Mucosa of stomach (tissue), 1 donor: ENCODE measurements around the gene TXNDC16.

Source experiments
- H3K27me3 ChIP-seq: one replicate; pipeline ENCODE4 v1.7.0; 2013; ENCODE audit warnings: mild to moderate bottlenecking, low read length; ENCODE audit not compliant: control insufficient read depth, insufficient read depth
- H3K36me3 ChIP-seq: one replicate; pipeline ENCODE4 v1.7.0; 2013; ENCODE audit warnings: low read length; ENCODE audit not compliant: control insufficient read depth, insufficient read depth
- H3K4me1 ChIP-seq: one replicate; pipeline ENCODE4 v1.7.0; 2013; ENCODE audit warnings: mild to moderate bottlenecking, low read length; ENCODE audit not compliant: control insufficient read depth, insufficient read depth
- H3K4me3 ChIP-seq: one replicate; pipeline ENCODE4 v1.7.0; 2013; ENCODE audit warnings: low read length
- H3K9ac ChIP-seq: one replicate; pipeline ENCODE4 v1.7.0; 2013; ENCODE audit warnings: mild to moderate bottlenecking, low read length, moderate library complexity
- H3K9me3 ChIP-seq: one replicate; pipeline ENCODE4 v1.7.0; 2013; ENCODE audit warnings: mild to moderate bottlenecking, low read length, moderate library complexity; ENCODE audit not compliant: control insufficient read depth
- donor health status: Pancreatic carcinoma.

TXNDC16 gene

DNA sequence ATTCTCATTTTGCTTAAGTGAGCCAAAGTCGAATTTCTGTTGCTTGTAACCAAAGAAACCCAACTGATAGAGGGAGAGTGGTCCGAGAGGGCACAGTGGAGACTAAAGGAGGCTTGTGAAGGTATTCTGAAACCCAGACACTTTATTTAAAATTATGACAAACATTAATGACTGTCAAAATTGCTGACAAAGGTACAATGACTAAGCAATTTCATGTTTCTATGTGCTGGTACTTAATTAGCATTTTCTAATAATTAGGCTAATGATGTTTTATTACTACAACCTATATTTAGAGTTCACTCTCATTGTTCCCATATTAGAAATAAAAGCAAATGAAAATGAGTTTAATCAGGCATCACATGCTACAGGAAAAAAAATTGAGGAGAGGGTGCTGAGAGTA, 121.8 kb downstream of the TXNDC16 start:
- no peaks in the 10 kb centered on the region for H3K36me3 ChIP-seq
- H3K4me3 ChIP-seq = no peak overlapping the region
- no peaks in the 10 kb centered on the region for H3K27me3 ChIP-seq
- H3K9ac ChIP-seq = no peak overlapping the region
- H3K4me1 ChIP-seq = no peaks in the 10 kb centered on the region
- no peaks in the 10 kb centered on the region for H3K9me3 ChIP-seq

DNA sequence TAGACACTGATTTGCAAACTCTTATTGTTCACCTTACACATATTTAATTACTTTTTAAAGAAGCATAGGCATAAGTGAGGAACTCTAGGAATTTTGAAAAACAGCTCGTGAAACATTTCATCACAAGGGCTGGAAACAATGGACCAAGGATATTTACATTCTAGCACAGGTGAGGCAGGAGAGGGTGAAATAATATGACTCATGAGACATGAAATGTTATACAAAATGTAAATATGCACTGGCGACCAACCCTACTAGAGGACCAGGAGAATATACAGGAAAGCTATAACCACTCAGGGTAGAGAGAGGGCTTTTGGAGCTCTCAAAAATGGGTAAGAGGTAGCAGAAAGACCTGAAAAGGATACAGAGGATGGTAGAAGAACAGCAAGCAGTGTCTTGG, 122.9 kb downstream of the TXNDC16 start:
- H3K4me3 ChIP-seq = no peak overlapping the region
- H3K9me3 ChIP-seq = no peaks in the 10 kb centered on the region
- H3K9ac ChIP-seq = no peak overlapping the region
- no peaks in the 10 kb centered on the region for H3K4me1 ChIP-seq
- no peaks in the 10 kb centered on the region for H3K27me3 ChIP-seq
- no peaks in the 10 kb centered on the region for H3K36me3 ChIP-seq

DNA sequence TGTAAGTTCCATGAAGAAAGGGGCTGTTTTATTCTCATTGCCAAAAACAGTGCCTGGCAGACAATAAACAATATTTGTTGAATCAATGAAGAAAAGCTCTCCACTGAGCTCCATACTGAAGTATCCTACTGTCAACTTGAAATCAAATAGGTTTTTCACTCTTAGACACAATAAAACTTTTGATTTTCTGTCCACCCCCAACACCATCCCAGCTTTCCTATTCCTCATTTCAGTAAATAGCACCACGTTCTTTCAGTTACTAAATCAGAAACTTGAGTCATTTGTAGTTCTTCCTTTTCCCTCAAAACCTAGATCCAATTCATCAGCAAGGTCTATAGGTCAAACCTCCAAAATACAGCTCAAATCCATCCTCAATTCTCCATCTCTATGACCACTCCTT, 124.8 kb downstream of the TXNDC16 start:
- Histone ChIP-seq H3K27me3 (no peaks in the 10 kb centered on the region), H3K4me1 (no peaks in the 10 kb centered on the region), H3K36me3 (no peaks in the 10 kb centered on the region)

DNA sequence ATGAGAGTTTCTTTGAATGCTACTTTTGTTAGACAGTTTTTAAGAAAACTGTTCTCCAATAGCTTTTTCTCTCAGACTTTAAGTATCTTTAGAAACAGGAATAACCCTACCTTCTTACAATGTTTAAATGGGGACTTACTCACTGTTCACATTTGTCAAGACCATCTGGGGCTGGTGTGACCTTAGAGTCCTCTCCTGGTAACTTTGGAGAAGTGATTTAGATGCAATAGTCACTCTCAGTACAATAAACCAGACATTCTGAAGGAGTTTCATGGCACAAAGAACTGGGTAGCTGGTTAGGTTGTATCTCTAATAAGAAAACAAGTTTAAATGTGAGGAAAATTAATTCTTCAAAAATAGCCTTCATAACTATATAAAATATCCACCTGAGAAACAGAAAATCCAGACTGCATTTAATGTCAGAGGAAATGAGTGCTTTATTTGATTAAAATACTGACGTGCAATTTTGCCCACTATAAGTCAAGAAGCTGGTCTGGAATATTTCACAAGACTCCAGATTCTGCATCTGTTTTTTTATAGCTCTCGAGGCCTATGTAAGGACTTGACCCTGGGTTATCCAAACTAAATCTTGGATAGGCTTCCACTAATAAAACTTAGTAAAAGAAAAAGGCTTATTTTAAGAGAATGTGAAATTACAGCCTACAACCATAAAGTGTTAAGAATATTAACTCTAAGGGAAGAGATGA, 129.5 kb downstream of the TXNDC16 start:
- Histone ChIP-seq H3K9ac (no peak overlapping the region), H3K4me1 (no peaks in the 10 kb centered on the region), H3K9me3 (no peaks in the 10 kb centered on the region), H3K27me3 (no peaks in the 10 kb centered on the region), H3K4me3 (no peak overlapping the region), H3K36me3 (no peaks in the 10 kb centered on the region)

More for the DNA sequence above, 124.8 kb downstream of the TXNDC16 start:
- Histone ChIP-seq H3K4me3 (no peak overlapping the region), H3K9me3 (no peaks in the 10 kb centered on the region), H3K9ac (no peak overlapping the region)

DNA sequence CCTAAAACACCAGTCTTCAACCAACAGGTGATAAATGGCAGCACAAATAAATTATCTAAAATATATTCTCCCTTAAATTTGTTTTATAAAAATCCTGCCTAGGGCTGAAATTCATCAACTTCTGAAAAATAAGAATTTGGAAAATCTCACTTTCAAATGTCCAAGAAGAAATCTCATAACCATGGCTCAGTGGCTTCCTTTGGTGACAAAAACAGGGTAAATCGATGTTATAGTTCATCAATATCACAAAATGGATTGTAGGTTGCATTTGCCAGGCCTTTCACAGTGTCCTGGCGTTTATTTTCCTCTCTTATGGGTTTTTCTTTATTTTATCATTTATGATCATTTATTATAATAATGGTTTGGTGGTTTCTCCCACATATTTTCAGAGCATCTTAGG, 135.2 kb downstream of the TXNDC16 start:
- H3K36me3 ChIP-seq = no peaks in the 10 kb centered on the region

DNA sequence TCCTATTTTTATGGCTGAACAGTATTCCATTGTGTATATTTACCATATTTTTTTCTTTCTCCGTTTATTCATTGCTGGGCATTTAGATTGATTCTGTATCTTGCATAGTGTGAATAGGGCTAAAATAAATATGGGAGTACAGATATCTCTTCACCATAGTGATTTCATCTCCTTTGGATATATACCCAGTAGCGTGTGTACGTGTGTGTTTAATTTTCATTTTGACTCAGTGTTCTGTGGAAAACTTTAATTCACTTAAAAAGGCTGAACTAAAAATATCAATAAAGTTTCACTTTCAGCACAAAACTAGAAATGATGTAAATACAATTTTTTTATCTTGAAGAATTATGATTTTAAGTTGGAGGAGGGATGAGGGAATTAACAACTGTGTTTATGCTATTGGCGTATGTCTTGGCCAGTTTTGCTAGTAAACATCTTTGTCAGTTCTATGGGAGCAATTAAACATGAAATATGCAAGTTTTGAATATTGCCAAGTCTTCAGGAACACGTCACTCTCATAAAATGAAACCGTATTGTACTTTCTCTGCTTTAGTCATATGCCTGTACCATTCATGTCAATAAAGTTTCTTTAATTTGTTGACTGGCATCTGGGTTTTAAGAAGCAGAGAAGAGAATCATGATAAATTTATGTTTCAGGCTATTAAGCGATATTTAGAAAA, 138.4 kb downstream of the TXNDC16 start:
- Histone ChIP-seq H3K27me3 (no peaks in the 10 kb centered on the region), H3K4me3 (no peak overlapping the region), H3K9ac (no peak overlapping the region), H3K9me3 (no peaks in the 10 kb centered on the region), H3K36me3 (no peaks in the 10 kb centered on the region), H3K4me1 (no peaks in the 10 kb centered on the region)

More for the DNA sequence above, 135.2 kb downstream of the TXNDC16 start:
- Histone ChIP-seq H3K4me1 (no peaks in the 10 kb centered on the region), H3K9me3 (no peaks in the 10 kb centered on the region), H3K4me3 (no peak overlapping the region), H3K27me3 (no peaks in the 10 kb centered on the region), H3K9ac (no peak overlapping the region)

DNA sequence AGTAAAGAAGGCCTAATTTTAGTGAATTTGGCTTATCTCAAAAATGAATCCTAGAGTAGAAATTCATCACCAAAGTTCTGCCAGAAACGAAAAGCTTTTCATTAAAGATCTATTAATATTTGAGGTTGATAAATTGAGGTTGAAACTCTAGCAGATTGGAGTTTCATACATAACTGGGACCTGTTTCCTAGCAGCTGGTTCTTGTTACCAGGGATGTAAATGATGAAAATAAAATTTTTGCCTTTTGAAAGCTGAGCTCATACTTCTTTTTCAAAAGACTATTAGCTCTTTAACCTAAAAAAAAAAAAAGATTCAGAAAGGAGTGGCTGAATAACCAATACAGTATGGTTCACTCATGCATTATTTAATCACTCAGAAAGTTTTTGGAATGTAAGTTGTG, 139.9 kb downstream of the TXNDC16 start:
- no peak overlapping the region for H3K4me3 ChIP-seq
- no peaks in the 10 kb centered on the region for H3K4me1 ChIP-seq
- H3K9ac ChIP-seq = no peak overlapping the region
- H3K9me3 ChIP-seq = no peaks in the 10 kb centered on the region
- no peaks in the 10 kb centered on the region for H3K27me3 ChIP-seq
- H3K36me3 ChIP-seq = no peaks in the 10 kb centered on the region

DNA sequence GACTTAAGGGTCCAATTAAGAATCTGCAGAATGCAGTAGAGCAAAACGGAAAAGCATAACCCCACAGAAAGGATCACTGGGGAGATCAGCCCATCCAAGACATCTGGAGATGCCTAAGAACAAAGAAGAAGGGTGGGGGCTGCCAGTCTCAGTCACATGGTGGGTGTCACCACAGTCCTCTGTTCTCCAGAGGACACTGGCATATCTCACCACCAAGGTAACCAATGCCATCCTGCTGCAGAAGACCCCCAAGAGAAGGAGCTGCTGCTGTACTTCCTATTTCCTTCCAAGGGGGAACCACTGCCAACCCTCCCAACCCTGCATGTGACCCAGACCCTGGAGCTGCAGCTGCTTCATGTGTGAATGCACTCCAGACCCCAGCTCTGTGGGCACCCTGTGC, 147.0 kb downstream of the TXNDC16 start:
- Histone ChIP-seq H3K4me3 (no peak overlapping the region), H3K36me3 (no peaks in the 10 kb centered on the region), H3K4me1 (no peaks in the 10 kb centered on the region), H3K27me3 (no peaks in the 10 kb centered on the region), H3K9ac (no peak overlapping the region), H3K9me3 (no peaks in the 10 kb centered on the region)

DNA sequence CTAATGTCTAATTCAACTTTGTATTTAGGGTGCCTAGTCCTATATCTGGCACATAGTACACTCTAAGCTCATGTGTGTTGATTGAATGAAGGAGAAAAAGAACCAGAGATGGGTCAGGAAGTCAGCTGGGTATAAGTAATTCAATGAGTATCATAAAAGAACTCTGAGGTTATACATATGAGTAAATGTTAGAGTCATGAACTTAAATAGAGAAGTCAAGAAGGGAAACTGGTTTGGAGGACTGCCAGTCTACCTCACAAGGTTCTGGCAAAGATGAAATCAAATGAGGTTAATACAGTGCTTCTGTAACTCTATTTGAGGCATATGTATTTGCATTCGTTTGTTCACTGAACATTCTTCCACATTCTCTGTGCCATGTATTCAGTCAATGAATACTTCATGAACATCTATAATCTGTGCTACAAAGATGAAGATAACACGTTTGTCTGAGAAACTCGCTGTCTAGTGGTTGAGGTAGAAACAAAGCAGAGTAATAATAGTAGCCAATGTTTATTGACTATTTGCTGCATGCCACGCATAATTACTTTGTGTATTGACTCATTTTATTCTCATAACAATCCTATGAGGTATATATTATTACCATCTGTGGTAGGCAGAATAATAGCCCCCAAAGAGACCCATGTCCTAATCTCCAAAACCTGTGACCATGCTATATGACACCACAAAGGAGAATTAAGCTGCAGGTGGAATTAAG, 149.3 kb downstream of the TXNDC16 start:
- H3K4me1 ChIP-seq = peaks cover 5% of the 10 kb centered on the region
- H3K36me3 ChIP-seq = no peaks in the 10 kb centered on the region
- H3K9ac ChIP-seq = no peak overlapping the region
- no peaks in the 10 kb centered on the region for H3K27me3 ChIP-seq
- H3K4me3 ChIP-seq = no peak overlapping the region
- no peaks in the 10 kb centered on the region for H3K9me3 ChIP-seq

DNA sequence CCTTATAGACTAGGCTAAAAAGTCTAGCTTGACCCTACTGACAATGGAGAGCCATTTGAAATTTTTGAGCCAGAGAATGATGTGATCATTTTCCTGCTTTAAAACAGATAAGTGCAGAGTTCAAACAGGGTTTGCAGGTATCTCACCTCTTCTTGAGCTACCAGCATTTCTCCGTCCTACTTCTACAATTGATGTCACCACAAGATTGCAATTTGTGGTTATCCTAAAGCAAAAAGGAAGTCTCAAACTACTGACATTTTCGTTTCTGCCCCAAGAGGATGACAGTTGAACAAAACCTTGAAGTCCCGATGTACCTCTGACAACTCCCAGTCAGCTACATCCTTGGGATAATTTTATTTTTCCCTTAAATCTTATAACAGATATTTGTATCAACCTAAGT, 151.5 kb downstream of the TXNDC16 start:
- Histone ChIP-seq H3K9ac (no peak overlapping the region), H3K4me1 (peaks cover 5% of the 10 kb centered on the region), H3K27me3 (no peaks in the 10 kb centered on the region), H3K4me3 (no peak overlapping the region), H3K9me3 (no peaks in the 10 kb centered on the region), H3K36me3 (no peaks in the 10 kb centered on the region)

DNA sequence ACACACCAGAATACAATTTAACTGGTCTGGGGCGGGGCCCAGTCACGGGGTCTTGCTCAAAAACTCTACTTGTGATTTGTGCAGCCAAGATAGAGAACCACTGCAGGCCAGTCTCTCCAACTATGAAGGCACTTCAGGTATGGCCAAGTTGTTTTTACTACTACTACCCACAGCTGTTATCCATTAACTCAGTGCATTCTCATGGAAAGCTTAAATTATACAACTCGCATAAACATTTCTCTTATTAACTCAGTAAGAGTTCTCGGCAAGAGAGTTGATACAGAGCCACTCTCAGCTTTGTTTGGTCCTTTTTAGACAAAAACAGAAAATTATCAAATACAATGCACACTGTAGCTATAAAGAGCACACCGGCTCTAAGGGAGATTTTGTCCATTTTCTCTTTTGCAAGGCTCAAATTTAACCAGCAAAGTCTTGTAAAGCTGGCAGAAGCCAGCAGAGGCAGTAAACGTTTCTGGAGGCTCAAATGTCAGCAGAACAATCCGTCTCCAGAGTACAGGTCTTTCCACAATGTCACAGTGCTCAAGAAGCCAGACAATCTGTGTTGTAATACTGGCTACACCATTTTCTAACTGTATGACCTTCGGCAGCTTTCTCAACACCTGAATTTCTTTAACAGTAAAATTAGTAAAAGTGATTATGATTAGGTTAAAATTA, 152.2 kb downstream of the TXNDC16 start:
- no peaks in the 10 kb centered on the region for H3K36me3 ChIP-seq
- H3K9ac ChIP-seq = no peak overlapping the region
- no peaks in the 10 kb centered on the region for H3K9me3 ChIP-seq
- H3K4me1 ChIP-seq = peaks cover 5% of the 10 kb centered on the region
- H3K4me3 ChIP-seq = no peak overlapping the region
- H3K27me3 ChIP-seq = no peaks in the 10 kb centered on the region

DNA sequence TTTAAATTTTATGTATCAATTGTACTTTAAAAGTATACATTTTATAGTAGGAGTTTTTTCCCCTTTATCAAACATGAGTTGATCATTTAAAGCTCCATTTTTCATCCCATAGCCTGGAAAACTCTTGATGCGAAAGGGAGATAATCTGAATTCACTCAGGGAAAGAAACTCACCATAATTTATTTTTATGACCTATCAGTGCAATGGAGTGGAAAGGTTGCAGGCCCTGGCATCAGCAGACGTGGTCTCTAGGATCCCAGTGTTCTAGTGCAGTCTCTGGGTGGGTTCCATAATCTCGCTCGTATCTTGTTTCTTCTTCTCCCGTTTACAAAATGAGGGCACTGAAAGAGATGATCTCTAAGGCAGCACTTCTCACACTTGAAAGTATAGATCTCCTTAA, 153.2 kb downstream of the TXNDC16 start:
- Histone ChIP-seq H3K27me3 (no peaks in the 10 kb centered on the region), H3K9ac (no peak overlapping the region), H3K4me3 (no peak overlapping the region), H3K4me1 (peaks cover 5% of the 10 kb centered on the region), H3K36me3 (no peaks in the 10 kb centered on the region), H3K9me3 (no peaks in the 10 kb centered on the region)
